ENCODE results near the gene EEF1E1. TPM values are rescaled to one million over a fixed set of nuclear protein-coding genes. Genes with fewer than 3 reads are reported as not detected.
"Not testable (repeated sequence)": the region's sequence is repeated elsewhere in the genome, so short reads cannot be mapped to it uniquely, and the experiment has no call there.

EEF1E1 gene
- total RNA-seq, 1 experiment from 2014 or later, result 80.9 TPM

DNA sequence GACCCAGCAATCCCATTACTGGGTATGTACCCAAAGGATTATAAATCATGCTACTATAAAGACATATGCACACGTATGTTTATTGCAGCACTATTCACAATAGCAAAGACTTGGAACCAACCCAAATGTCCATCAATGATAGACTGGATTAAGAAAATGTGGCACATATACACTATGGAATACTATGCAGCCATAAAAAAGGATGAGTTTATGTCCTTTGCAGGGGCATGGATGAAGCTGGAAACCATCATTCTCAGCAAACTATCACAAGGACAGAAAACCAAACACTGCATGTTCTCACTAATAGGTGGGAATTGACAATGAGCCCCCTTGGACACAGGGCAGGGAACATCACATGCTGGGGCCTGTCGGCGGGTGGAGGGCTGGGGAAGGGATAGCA lies 68.2 kb downstream of the EEF1E1 start:
- DNase-seq (ENCODE audit: low read depth, low spot score); in situ Hi-C loops (cut with HindIII; ENCODE audit: low pct_unique_long_range_greater_than_20kb, low sequenced_read_pairs): not testable (repeated sequence)

DNA sequence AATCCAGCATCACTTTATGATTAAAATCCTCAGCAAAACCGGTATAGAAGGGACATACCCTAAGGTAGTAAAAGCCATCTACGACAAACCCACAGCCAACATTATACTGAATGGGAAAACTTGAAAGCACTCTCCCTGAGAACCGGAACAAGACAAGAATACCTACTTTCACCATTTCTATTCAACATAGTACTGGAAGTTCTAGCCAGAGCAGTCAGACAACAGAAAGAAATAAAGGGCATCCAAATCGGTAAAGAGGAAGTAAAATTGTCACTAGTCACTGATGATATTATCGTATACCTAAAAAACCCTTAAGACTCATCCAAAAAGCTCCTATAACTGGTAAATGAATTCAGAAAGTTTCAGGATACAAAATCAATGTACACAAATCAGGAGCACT lies 71.4 kb downstream of the EEF1E1 start:
- no peak for DNase-seq (ENCODE audit: low read depth, low spot score)
- in situ Hi-C loops (cut with HindIII; ENCODE audit: low pct_unique_long_range_greater_than_20kb, low sequenced_read_pairs), result no loop called here

Other genes starting within 250 kb of the EEF1E1 start
- 639 and 709 TPM in 2 replicates for gene TXNDC5, start 191.8 kb downstream of the EEF1E1 start, total RNA-seq (2014; rRNA removed; shearing (Covaris generic))
- gene BLOC1S5, start 38.2 kb downstream of the EEF1E1 start, total RNA-seq (2014; rRNA removed; shearing (Covaris generic)), result 23.2 and 26.4 TPM in 2 replicates